Thyroid gland (tissue), 4 donors: Measurements from ENCODE around the gene EEF1AKMT4.

Source experiments
- CTCF ChIP-seq, 6 experiments: fragments of 200-600 bp in 3 of 6; fragments of 450-650 bp in 3 of 6; sonication (generic) in 3 of 6; IDR thresholded peaks; one replicate each; pipeline ENCODE4 v1.5.1; 2016 to 2019; ENCODE audit warnings: antibody characterized with exemption in 6 of 6, mild to moderate bottlenecking in 2 of 6, inconsistent platforms in 1 of 6, moderate library complexity in 1 of 6
- POLR2A ChIP-seq, 2 donors: fragments of 450-650 bp; IDR thresholded peaks; one replicate each; pipeline ENCODE4 v1.6.1; 2017; ENCODE audit warnings: antibody characterized with exemption in 2 of 2, mild to moderate bottlenecking in 2 of 2, moderate library complexity in 1 of 2

- TF ChIP-seq CTCF (IDR thresholded peaks at IDR 0.05) (no peak), POLR2A (IDR thresholded peaks at IDR 0.05) (no peak)
Observed at GRCh38 chr3:184296616-184297015, 47.1 kb downstream of the EEF1AKMT4 start.
